HS-27A (cell line): ENCODE results near the gene SCD.

ENCODE experiments used
- DNase-seq: peaks from one replicate; pipeline ENCODE4 v3.0.0-alpha.2; 2012; ENCODE audit warnings: low read depth, missing footprints

The SCD gene

DNA sequence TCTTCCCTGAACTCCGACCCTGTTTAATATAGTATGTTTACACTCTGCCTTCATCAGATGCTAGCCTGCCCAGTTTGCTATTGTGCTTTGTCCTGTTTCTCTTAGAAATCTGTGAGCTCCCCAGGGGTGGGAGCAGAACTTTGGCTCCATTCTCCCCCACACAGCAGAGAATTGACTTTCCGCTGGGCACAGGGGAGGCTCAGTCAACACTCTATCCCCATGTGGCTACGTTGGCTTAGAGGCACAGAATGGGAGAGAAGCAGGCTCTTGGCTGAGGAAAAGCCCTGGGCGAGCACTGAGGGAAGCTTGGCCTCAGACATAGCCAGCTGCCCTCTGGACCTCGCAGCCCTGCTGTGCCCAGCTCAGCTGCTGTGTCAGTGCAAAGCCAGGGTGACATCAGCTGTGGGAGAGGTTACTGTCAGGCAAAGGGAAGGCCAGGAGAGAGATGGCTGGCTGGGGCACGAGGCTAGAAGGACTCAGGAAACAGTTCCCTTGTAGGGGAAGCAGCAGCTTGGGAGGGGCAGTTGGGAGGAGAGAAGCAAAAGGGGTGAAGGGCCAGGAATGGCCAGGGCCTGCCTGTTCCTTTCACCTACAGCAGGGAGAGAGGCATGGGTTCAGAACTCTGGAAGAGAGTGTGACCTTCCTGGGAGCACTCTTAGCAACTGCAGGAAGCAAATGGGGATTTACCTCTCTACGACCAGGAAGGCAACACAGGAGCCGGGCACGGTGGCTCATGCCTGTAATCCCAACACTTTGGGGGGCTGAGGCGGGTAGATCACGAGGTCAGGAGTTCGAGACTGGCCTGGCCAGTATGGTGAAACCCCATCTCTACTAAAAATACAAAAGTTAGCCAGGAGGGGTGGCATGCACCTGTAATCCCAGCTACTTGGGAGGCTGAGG, 5.8 kb upstream of the SCD start:
- no peak for DNase-seq

DNA sequence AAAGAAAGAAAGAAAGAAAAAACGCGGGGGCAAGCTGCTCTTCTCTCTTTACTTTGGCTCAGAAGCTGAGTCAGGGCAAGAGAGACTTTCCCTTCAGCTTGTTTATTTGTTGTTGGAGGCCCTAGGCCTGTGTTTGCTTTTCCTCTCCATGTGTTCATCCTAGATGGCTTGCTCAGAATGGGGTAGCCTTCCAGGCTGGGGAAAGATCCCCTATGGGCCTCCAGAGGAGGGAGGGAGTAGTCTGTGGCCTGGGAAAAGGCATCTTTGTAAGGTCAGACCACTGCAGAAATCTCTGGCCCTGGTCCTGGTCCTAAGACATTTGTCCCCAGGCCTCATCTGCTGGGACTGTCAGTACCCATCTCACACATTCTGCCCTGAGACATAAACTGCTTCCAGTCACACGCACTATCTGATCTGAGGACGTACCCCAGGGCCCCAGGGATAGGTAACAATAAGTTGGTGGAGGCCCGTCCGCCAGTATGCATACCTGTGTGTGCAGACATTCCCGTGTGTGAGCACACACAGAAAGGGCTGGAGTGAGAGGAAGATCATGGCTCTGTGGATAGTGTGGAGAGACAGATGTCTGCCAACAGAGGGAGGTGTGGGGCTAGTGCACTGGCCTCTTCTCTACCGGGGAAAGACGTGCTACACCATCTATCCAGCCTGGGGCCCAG, 4.9 kb upstream of the SCD start:
- no peak for DNase-seq

DNA sequence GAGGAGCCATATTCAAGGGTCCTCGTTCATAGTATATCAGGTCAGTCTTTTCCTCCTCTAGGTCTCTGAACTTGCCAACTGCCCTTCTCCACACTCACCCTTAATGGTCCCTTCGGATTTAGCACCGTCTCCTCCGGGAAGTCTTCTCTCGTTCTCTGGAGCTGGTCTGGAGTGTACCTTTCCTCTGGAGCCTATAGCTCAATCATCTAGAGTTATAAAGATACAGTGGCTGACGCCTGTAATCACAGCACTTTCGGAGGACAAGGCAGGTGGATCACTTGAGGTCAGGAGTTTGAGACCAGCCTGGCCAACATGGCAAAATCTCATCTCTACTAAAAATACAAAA, 4.4 kb upstream of the SCD start:
- DNase-seq, result no peak

- DNase-seq, result no peak
Measured at GRCh38 chr10:100344241-100344788, 2.7 kb upstream of the SCD start.

GRCh38 chr10:100345570-100346330, 1.3 kb upstream of the SCD start:
- no peak for DNase-seq

GRCh38 chr10:100346351-100346764, 675 bp upstream of the SCD start:
- no peak for DNase-seq

GRCh38 chr10:100347568-100348195, 649 bp downstream of the SCD start:
- DNase-seq, result no peak

DNA sequence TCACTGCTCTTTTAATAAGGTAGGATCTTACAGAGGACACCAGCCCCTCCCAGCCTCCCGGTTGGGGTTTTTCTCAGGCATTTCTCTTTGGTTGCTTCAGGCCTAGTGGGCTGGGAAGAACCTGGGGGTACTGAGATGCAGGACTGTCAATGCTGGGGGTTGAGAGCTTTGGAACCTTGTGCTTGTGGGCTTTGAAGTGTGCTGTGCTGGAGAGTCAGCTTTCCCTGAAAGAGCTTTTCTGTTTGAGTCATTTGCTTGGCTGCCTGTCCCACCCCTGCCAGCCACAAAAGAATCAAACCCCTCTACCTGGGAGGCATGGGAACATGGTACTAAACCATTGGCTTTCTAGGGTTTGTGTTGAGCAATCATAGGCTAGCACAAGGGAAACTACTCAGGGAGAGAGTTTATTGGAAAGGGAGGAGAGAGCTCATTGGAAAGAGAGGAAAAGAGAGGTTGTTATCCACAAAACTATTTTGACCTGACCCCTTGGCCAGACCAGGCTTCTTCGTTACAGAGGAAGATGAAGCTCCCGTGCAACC, 1.4 kb downstream of the SCD start:
- DNase-seq, result no peak

GRCh38 chr10:100349087-100349486, 2.1 kb downstream of the SCD start:
- DNase-seq, result no peak

DNA sequence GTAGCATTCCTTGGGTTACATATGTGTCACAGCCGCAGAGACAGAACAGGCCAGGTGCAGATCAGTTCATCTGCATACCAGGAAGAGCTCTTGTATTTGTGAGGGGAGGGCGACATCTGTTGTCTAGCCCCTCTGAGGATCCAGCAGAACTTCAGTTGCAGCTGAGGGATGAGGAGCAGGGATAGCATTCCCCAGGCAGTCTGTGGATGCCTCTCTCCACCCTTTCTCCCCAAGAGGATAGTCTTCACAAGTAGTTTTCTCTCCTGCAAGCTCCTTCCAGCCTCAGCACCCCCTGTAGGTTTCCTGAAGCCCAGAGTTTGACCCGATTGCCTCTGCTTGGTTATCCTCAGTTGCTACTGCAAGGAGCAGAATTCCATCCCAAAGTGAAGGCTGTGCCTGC, 2.6 kb downstream of the SCD start:
- DNase-seq, result no peak

DNA sequence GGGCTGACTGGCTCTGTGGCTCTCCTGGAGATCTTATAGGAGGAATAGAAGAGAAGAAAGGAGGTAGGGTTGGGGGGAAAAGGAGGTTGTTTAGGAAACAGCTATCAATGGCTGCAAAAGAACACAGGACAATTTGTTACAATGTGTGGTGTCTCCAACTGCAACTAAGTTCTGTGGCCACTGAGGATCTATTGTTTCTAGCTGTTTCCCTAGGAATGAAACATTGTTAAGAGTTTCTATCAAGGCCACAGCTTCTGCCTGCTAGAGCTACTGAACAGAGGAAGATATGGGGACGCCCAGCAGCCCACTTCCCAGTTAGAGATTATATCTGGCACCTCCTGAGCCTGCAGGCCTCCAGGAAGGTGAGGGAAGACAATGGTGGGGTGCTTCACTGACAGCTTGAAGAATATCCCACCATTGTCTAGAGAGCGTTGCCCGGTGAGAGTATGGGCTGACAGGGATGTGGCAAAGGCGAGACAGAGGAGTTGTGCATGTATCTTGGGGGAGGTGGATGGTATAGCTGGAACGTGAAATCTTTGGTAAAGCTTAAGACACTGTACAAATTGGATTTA, 4.0 kb downstream of the SCD start:
- DNase-seq, result no peak

DNA sequence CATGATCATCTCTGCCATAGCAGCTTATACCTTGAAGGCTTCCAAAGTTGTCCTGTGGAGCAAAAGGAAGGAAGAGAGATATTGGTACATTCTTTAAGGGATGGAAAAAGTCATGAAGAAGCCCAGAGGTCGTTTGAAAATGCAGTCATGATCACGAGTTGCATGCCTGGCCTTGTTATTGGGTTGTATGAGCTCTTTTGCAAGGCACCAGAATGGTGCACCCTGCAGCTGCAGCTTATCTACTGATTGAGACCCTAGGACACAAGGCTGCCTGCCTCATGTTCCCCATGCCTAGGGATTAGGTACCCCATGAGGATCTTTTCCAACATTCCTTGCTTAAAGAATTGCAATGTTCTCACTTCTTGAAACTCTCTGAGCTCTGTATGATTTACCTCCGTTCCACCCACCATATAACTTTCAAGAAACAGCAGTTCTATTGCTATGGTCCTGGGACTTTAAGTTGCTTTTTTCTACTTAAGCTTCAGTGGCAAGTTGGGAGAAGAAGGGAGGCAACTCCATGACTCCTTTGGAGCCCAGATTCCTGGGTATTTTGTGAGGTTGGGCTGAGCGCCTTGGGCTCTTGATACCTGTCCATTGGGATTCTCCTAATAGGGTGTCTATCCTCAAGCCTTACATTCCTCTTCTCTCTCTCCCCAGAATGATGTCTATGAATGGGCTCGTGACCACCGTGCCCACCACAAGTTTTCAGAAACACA, 6.9 kb downstream of the SCD start:
- no peak for DNase-seq

DNA sequence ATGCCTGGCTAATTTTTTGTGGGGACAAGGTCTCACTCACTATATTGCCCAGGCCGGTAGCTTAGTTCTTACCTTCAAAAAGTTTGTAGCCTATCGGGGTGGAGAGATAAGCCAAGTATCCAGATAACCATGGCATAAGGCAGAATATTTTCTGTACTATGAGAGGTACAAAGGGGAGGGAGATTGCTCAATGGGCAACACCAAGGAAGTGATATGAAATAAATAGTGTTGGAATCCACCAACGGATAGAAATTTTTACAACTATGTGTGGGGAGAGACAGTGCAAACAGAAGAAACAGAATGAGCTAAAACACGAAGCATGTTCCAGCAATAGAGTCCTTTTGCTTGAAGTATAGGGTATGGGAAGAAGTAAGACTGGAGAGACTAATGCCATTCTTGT, 8.1 kb downstream of the SCD start:
- DNase-seq, result no peak

- no peak for DNase-seq
Measured at GRCh38 chr10:100356067-100357017, 9.3 kb downstream of the SCD start.

DNA sequence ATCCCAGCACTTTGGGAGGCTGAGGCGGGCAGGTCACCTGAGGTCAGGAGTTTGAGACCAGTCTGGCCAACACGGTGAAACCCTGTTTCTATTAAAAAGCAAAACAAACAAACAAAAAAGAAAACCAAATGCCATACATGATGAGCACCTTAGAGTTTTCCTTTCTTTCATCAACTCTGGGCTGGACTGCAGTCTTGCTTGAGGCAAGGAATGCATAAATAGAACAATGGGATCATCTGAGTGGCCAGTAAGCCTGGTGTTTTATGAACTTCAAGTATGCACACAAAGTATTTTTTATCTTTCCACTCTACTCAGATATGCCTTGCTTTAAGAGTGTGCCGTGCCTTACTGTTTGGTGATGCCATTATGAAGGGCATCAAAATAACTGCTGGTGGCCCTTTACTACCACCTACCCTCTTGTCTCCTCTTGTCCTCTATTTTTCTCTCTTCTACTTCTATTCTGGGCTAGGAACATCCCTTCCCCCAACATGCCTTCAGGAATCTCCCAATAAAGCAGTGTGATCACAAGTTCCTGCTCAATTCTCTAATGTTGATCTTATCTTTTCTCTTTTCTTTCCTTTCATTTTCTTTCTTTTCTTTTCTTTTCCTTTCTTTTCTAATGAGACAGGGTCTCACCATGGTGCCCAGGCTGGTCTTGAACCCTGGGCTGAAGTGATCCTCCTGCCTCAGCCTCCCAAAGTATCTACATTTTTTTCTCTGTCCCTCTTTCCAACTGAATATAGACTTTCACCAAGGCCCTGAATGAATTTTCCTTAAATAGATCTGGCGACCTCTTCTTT, 10.2 kb downstream of the SCD start:
- no peak for DNase-seq

DNA sequence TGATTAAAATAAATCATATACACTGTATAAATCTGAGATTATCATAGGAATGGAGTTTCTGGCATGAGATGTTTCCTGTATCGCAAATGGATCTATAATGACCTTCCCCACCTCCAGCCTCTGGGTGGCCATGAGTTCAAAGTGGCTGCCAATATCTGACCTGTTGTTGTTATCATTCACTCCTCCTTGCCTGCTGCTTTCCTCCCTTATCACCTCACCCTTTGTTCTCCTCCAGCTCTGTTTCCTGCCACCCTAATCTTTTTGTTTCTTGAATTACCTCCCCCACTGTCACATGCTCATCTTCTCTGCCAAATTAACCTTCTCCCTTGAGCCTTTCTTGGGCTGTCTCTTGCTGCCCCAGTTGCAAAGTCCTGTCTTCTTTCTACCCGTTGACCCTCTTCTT, 12.0 kb downstream of the SCD start:
- no peak for DNase-seq

DNA sequence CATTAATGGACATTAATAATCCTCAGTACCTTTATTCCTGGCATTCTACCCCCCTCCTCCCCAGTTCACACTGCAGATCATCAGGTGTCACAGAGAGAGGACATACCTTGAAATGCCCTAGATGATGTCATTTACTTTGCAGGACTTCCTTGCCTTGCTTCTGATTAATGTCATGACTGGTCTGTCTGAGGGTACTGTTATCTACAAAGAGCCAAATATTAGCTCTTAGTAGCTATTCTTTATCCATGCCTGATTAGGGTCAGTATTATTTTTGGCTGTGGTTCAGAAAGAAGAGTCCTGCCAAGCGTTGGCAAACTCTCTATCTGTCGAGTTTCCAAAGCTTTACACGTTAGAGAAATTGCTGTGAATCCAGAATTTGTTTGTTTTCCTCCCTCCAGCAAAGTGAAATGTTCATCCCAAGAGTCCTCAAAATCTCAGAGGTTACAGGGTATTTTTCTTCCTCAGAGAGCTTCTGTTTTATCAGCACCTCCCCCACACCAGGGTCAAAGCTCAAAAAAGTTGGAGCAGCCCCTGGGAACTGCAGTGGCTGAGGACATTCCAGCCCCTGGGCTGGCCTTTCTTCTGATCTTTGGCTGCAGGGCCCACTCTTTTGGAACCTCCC, 12.6 kb downstream of the SCD start:
- no peak for DNase-seq

- DNase-seq, result no peak
Measured at GRCh38 chr10:100360234-100360633, 13.2 kb downstream of the SCD start.
